Erythroblast (primary cell): ENCODE results near the gene MAP1S.

Source experiments
- DNase-seq, 2 experiments: peaks; one replicate each; lab custom pipeline; 2025; lab: John Stamatoyannopoulos, UW
- GATA1 ChIP-seq: IDR thresholded peaks from 2 replicates; pipeline ENCODE4 v1.6.1; 2011; ENCODE audit warnings: low read depth, mild to moderate bottlenecking, control low read depth, low read length, moderate library complexity
- POLR2A ChIP-seq: IDR thresholded peaks from 2 replicates; pipeline ENCODE4 v1.6.1; 2011; ENCODE audit warnings: mild to moderate bottlenecking, low read length

The MAP1S gene

DNA sequence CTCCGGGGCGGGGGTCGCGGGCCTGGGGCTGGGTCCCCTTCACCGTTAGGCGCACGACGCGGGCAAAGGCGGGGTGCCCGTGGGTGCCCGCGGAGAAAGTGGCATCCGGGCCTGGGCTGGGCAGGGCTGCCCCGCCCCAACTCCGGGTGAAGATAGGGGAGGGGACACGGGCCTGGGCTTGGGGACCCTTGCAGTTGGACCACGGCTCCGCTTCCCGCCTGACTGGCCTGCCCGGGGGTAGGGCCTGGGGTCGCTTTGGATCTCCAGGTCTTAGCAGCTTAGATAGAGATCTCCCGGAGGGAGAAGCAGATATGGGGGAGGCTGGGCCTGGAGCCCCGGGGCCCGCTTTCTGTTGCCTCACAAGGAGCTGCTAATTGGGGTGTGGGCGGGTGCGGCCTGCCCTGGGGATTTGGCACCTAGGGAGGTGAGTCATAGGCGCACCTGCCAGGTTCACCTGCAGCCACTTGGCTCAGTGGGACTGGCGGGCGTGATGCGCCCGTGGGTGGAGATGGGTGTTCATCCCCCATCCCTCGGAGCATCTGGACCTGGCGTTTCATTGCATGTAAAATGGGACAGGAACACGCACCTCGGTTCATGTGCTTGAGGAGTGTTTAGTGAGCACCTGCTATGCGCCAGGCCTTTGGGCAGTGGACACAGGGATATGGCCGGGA lies 585 bp downstream of the MAP1S start:
- no peak for TF ChIP-seq GATA1
- no peak for TF ChIP-seq POLR2A
- peak in 1 of 2 experiments; percentile 35 for DNase-seq

DNA sequence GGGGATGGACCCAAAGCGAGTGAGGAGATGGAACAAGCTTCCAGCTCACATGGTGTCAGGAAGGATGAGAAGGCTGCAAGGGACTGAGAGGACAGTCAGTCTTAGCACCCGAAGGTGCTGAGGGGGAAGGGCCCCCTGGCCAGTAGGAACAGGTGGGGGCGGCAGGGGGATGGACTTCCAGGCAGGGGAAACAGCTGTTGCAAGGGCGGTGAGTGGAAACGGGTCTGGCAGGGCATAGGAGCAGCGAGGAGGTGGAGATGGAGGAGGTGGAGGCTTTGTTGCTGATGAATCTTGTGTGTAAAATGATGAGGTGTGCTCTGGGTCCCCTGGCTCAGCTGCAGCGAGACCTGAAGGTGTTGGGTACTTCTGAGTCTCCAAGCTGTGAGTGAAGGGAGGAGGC lies 1.2 kb downstream of the MAP1S start:
- TF ChIP-seq GATA1 (no peak), POLR2A (no peak)
- no peak for DNase-seq

DNA sequence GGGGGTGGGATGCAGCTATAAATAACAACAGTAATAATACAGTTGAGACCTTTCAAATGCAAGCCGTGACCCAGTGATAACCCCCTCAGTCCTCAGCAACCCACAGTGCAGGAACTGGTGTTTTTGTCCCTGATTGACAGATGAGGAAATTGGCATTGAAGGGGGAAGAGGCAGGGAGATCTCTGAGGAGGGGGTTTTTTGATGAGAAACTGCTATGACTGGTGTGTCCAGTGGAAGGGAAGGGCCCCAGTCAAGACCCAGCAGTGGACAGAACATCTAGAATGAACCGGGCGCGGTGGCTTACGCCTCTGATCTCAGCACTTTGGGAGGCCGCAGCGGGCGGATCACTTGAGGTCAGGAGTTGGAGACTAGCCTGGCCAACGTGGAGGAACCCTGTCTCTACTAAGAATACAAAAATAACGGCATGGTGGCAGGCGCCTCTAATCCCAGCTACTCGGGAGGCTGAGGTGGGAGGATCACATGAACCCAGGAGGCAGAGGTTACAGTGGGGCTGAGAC lies 1.9 kb downstream of the MAP1S start:
- TF ChIP-seq GATA1, result no peak
- no peak for TF ChIP-seq POLR2A
- no peak for DNase-seq

DNA sequence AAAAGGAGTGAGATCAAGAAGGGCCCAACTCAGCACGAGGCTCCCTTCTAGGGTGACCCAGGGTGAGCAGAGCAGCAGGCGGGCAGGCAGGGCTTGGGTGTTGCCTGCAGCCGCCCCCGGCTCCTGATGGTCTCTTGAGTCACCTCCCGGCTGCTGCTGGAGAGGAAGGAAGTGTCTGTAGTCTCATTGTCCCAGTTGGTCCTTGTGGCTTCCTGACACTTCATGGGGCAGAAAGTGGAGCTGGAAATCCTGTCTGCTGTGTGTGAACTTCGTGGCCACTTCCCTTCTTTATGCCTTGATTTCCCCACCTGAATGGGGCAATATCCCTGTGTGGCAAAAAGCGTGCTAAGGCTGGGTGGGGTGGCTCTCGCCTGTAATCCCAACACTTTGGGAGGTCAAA lies 2.5 kb downstream of the MAP1S start:
- TF ChIP-seq GATA1, result no peak
- TF ChIP-seq POLR2A, result no peak
- DNase-seq, result no peak

DNA sequence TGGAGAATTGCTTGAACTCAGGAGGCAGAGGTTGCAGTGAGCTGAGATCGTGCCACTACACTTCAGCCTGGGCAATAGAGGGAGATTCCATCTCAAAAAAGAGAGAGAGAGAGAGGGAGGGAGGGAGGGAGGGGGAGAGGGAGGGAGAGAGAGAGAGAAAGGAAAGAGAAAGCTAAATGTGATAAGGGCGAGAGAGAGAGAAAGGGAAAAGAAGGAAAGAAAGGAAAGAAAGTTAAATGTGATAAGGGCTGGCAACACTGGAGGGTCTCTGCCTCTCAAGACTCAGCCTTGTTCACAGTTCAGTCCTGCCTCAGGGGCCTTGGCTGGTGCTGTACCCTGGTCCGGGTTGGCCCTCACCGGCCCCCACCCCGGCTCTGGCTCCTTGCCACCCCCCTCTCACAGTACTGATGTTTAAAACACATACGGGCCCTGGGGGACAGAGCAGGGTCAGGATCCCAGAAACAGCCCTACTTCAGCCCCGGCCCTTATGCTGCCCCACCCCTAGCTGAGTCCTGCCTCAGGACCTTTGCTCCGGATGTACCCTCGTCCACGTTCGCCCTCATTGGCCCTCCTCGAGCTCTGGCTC lies 3.5 kb downstream of the MAP1S start:
- no peak for DNase-seq
- TF ChIP-seq GATA1 (no peak), POLR2A (no peak)

DNA sequence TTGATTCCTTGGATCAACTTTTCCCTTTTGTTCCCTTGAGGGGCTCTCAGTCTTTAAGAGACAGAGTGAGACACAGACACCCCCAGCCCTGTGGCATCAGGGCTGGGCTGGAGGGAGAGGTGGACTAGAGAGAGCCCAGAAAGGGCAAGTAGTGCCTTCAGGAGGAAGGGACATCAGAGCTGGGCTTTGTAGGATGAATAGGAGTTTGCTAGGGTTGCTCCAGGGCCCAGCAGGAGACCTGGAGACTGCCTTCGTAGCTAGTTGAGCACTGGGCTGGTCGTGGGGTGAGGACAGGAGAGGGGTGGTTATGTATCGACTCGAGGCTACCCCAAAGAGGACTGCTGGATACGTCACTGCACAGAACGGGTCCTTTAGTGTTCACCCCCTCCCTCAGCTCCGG lies 5.4 kb downstream of the MAP1S start:
- TF ChIP-seq GATA1, result no peak
- no peak for TF ChIP-seq POLR2A
- no peak for DNase-seq

DNA sequence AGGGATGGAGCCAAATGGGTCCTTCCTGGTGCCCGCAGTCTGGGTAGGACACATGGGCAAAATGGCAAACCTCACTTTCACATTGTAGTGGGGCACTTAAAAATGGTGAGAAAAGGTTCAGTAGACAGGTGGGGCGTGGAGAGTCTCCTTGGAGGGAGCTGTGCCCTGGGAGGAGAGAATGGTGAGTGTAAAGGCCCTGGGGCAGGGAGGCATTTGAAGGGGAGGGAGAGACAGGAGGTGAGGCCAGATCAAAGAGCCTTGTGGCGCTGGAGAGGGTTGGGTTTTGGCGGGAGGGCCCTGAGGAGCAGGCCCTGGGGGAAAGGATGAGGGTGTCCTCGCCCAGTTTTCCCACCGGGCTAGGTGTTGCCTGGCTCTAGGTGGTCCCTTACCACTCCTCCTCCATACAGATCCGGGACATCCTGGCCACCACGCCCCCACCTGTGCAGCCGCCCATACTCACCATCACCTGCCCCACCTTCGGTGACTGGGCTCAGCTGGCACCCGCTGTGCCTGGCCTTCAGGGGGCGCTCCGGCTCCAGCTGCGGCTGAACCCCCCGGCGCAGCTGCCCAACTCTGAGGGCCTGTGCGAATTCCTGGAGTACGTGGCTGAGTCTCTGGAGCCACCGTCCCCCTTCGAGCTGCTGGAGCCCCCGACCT lies 6.3 kb downstream of the MAP1S start:
- DNase-seq, result no peak
- TF ChIP-seq POLR2A (no peak), GATA1 (no peak)

DNA sequence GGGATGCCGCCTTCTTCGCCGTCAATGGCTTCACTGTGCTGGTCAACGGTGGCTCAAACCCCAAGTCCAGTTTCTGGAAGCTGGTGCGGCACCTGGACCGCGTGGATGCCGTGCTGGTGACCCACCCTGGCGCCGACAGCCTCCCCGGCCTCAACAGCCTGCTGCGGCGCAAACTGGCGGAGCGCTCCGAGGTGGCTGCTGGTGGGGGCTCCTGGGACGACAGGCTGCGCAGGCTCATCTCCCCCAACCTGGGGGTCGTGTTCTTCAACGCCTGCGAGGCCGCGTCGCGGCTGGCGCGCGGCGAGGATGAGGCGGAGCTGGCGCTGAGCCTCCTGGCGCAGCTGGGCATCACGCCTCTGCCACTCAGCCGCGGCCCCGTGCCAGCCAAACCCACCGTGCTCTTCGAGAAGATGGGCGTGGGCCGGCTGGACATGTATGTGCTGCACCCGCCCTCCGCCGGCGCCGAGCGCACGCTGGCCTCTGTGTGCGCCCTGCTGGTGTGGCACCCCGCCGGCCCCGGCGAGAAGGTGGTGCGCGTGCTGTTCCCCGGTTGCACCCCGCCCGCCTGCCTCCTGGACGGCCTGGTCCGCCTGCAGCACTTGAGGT lies 7.0 kb downstream of the MAP1S start:
- TF ChIP-seq GATA1 (no peak), POLR2A (no peak)
- DNase-seq, result no peak

DNA sequence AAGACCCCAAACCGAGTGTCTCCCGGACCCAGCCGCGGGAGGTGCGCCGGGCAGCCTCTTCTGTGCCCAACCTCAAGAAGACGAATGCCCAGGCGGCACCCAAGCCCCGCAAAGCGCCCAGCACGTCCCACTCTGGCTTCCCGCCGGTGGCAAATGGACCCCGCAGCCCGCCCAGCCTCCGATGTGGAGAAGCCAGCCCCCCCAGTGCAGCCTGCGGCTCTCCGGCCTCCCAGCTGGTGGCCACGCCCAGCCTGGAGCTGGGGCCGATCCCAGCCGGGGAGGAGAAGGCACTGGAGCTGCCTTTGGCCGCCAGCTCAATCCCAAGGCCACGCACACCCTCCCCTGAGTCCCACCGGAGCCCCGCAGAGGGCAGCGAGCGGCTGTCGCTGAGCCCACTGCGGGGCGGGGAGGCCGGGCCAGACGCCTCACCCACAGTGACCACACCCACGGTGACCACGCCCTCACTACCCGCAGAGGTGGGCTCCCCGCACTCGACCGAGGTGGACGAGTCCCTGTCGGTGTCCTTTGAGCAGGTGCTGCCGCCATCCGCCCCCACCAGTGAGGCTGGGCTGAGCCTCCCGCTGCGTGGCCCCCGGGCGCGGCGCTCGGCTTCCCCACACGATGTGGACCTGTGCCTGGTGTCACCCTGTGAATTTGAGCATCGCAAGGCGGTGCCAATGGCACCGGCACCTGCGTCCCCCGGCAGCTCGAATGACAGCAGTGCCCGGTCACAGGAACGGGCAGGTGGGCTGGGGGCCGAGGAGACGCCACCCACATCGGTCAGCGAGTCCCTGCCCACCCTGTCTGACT lies 7.9 kb downstream of the MAP1S start:
- DNase-seq, result no peak
- TF ChIP-seq POLR2A, result no peak
- no peak for TF ChIP-seq GATA1

DNA sequence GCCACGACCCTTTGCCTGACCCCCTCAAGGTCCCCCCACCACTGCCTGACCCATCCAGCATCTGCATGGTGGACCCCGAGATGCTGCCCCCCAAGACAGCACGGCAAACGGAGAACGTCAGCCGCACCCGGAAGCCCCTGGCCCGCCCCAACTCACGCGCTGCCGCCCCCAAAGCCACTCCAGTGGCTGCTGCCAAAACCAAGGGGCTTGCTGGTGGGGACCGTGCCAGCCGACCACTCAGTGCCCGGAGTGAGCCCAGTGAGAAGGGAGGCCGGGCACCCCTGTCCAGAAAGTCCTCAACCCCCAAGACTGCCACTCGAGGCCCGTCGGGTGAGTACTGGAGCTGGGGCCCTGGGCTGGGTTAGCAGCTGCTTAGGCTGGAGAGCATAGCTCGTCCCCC lies 8.6 kb downstream of the MAP1S start:
- DNase-seq, result no peak
- TF ChIP-seq GATA1, result no peak
- TF ChIP-seq POLR2A, result no peak

DNA sequence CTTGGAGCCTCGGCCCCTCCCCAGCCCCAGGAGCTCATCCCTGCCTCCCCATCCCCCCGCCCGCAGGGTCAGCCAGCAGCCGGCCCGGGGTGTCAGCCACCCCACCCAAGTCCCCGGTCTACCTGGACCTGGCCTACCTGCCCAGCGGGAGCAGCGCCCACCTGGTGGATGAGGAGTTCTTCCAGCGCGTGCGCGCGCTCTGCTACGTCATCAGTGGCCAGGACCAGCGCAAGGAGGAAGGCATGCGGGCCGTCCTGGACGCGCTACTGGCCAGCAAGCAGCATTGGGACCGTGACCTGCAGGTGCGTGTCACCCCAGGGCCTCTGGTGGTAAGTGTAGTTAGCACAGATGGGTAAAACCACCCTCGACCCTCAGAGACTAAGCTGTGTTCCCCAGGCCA lies 13.8 kb downstream of the MAP1S start:
- DNase-seq, result no peak
- no peak for TF ChIP-seq GATA1
- no peak for TF ChIP-seq POLR2A

DNA sequence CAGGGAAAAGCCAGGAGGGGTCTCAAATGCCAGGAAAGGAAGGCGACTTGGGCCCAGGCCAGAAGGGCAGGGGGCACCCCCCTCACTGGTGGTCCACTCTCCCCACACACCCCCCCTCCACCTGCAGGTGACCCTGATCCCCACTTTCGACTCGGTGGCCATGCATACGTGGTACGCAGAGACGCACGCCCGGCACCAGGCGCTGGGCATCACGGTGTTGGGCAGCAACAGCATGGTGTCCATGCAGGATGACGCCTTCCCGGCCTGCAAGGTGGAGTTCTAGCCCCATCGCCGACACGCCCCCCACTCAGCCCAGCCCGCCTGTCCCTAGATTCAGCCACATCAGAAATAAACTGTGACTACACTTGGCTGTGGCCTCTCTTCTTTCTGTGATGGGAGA lies 14.9 kb downstream of the MAP1S start:
- TF ChIP-seq POLR2A, result no peak
- no peak for TF ChIP-seq GATA1
- no peak for DNase-seq

DNA sequence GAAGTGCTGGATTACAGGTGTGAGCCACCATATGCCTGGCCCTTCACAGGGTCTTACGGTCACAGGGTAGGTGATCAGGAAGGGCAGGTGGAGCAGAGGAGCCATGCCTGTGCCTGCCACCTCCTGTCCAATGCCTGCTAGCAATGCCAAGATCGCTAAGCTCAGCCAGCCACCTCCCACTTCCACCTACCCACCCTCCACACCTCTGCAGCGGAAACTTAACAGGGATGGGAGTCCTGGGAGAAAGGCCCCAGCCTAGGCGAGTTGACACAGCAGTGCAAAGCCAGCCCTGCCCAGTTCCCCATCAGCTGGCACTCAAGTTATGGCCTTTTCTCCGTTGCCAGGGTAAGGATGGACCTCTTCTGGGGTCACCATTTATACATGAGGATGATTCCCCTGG lies 16.1 kb downstream of the MAP1S start:
- TF ChIP-seq POLR2A (no peak), GATA1 (no peak)
- no peak for DNase-seq

DNA sequence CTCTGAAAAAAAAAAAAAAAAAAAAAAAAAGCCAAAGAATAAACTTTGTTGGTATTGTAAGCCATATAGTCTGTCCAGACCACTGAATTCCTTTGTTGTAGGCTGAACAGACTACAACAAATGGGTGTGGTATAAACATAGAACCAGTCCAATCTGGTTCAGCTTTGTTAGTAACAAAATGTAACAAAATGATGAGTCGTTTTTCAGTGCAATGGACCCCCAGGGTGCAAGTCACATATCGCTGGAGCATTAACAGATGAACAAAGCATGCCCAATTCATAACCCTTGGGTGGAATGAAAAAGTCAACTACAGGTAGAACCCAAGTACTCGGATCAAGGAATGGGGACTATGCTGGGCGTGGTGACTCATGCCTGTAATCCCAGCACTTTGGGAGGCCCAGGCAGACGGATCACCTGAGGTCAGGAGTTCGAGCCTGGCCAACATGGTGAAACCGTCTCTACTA lies 18.4 kb downstream of the MAP1S start:
- TF ChIP-seq GATA1 (no peak), POLR2A (no peak)
- no peak for DNase-seq
